ENCODE measurements around the gene PHF19. TPM values are rescaled to one million over a fixed set of nuclear protein-coding genes. Genes with fewer than 3 reads are reported as not detected.

Gene PHF19
- total RNA-seq, 1 experiment from 2014 or later, result 39.0 TPM

DNA sequence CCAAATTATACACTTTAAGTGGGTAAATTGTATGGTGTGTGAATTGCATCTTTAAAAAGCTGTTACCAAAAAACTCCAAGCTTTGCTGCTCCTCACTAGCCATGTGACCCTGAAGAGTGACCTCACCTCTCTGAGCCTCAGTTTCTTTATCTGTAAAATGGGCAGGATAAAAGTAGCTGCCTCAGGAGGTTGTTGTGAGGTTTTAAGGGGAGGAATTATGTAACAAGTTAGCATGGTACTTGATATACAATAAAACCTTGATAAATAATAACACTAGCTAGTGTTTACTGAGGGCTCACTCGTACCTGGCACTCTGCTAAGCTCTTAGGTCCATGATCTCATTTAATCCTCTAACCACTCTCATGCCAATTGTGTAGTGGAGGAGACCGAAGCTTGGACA is 19.0 kb upstream of the PHF19 start:
- Mint-ChIP-seq H3K27ac (no peak overlapping the region), H3K4me3 (no peak overlapping the region)
- no peak for ATAC-seq

DNA sequence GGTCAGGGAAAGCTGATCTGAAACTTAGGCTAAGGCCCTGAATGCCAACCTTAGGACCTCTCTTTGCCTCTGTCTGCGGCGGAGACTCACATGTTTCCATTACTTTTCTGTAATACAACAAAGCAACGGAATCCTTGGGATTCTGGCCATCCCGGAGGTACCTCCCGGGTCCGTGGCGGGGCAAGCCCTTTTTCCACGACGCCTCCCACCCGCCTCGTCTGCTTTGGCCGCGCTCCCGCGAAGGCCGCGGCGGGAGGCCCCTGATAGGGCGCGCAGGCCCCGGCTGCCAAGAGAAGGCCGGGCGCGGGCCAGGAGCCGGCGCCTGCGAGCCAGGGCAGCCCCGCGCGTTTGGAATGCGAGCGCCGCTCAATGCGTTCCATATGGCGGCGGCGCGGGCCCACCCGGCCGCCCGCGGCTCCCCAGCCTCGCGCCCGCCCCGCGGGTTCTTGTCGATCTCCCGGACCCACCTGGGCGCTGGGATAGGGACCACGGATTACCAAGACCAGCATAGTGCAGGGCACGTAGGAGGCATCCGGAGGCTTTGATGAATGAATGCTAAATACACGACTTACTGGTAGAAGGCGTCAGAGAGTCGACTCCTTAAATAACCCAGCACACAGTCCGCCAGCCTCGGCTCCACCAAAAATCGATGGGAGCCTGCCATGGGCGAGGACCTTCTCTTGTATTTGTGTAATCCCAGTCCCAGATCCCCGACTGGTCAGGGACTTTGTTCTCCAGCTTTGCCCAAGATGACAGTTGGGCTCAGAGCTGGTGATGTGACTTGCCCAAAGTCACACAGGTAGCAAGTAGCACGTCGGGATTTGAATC is 17.5 kb upstream of the PHF19 start:
- DNase-seq (ENCODE audit: low spot score), result peak; percentile 56
- Mint-ChIP-seq H3K27ac (no peak overlapping the region), H3K4me1 (peaks cover 21% of the 10 kb centered on the region), H3K36me3 (no peaks in the 10 kb centered on the region), H3K4me3 (peak overlapping the region; percentile 50), H3K27me3 (ENCODE audit: low read depth) (peaks cover 38% of the 10 kb centered on the region), H3K9me3 (no peaks in the 10 kb centered on the region)
- ChIA-PET POLR2A (no interaction called here), CTCF (interaction anchor here (0.7 to 1.0 kb wide), 2 partner anchors 27 to 42 kb away, joined by 3 read pairs; no protein-coding TSS in a partner anchor)
- TF ChIP-seq JUN (CRISPR knock-in tag; IDR thresholded peaks at IDR 0.05), result no peak
- peak; percentile 85; the same call in 1 of the 2 replicates for TF ChIP-seq GTF2I (CRISPR knock-in tag; conservative IDR thresholded peaks at IDR 0.05)
- TF ChIP-seq, protein P1, sequence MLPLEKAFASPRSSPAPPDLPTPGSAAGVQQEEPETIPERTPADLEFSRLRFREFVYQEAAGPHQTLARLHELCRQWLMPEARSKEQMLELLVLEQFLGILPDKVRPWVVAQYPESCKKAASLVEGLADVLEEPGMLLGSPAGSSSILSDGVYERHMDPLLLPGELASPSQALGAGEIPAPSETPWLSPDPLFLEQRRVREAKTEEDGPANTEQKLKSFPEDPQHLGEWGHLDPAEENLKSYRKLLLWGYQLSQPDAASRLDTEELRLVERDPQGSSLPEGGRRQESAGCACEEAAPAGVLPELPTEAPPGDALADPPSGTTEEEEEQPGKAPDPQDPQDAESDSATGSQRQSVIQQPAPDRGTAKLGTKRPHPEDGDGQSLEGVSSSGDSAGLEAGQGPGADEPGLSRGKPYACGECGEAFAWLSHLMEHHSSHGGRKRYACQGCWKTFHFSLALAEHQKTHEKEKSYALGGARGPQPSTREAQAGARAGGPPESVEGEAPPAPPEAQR (CRISPR knock-in tag; IDR thresholded peaks at IDR 0.05), result no peak
- TF ChIP-seq OVOL2 (CRISPR knock-in tag; IDR thresholded peaks at IDR 0.05; ENCODE audit: borderline replicate concordance), result no peak
- ATAC-seq, result peak; percentile 90

More for the DNA sequence above, 19.0 kb upstream of the PHF19 start:
- H3K4me1 Mint-ChIP-seq, result peaks cover 13% of the 10 kb centered on the region; the same call in 1 of the 2 replicates
- no peak for DNase-seq (ENCODE audit: low spot score)
- H3K9me3 Mint-ChIP-seq, result no peaks in the 10 kb centered on the region
- POLR2A ChIA-PET, result interaction anchor here (0.7 kb wide), 1 partner anchor 39 kb away, joined by 3 read pairs; no protein-coding TSS in a partner anchor
- CTCF ChIA-PET, result no interaction called here
- H3K27me3 Mint-ChIP-seq (ENCODE audit: low read depth), result peaks cover 38% of the 10 kb centered on the region
- no peaks in the 10 kb centered on the region for H3K36me3 Mint-ChIP-seq
- TF ChIP-seq ZNF138 (CRISPR knock-in tag; conservative IDR thresholded peaks at IDR 0.05) (no peak), SP1 (CRISPR knock-in tag; conservative IDR thresholded peaks at IDR 0.05) (no peak), FOXP1 (CRISPR knock-in tag; IDR thresholded peaks at IDR 0.05; ENCODE audit: borderline replicate concordance) (no peak), GTF2I (CRISPR knock-in tag; conservative IDR thresholded peaks at IDR 0.05) (no peak)

DNA sequence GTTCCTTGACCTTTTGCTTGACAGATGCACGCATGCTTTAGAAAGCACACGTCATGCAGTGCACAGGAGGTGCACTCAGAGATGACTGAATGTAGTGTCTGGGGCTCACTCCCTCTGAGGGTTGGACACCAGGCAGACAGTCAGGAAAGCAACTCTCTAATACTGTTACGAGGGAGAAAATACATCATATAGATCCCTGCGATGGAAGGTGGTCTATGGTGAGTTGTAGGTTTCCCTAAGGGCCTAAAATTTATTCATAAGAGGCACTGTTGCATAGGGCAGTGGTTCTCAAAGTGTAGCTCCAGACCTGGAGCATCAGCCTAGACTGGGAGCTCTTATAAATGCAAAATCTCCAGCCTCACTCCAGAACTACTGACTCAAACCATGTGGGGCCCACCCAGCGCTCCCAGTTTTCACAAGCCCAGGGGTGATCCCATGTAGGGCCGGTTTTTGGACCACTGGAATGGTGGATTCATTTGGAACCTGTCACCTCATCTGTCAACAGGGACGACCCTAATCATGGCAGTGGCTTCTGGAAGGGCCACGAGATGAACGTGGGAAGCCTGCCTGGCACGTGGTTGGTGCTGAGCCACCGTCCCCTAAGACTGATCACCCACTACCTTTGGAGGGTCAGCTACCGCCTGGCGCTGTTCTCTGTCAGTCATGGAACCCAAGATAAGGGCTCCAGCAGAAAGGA is 16.8 kb upstream of the PHF19 start:
- H3K27ac Mint-ChIP-seq, result no peak overlapping the region
- no peaks in the 10 kb centered on the region for H3K9me3 Mint-ChIP-seq
- ATAC-seq, result no peak
- TF ChIP-seq, protein P2, sequence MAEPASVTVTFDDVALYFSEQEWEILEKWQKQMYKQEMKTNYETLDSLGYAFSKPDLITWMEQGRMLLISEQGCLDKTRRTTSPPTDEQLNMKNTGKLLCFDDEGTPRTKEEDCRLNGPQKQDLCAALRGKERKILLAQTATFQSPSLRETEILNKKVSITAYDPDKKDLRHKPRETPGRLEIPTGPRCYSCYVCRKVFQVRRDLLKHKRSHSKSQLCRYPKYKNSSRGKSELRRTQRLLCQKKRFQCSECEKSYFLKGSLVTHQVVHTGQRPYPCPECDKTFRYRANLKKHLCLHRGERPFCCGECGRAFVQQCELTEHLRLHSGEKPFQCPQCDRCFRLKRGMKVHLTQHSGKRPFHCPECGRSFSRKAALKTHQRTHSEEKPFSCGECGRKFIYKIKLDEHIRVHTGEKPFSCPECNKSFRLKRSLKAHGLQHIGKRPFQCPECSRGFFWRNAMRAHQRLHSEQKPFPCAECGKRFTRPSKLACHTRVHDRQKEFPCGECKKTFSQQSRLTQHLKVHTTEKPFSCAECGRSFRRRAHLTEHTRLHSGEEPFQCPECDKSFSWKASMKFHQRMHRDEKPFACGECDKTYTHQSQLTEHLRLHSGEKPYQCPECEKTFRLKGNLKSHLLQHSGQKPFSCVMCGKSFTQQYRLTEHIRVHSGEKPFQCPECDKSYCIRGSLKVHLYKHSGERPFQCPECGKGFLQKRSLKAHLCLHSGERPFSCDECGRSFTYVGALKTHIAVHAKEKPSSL (CRISPR knock-in tag; conservative IDR thresholded peaks at IDR 0.05), result no peak
- no peak for TF ChIP-seq MXD4 (CRISPR knock-in tag; IDR thresholded peaks at IDR 0.05; ENCODE audit: borderline replicate concordance)
- no peak for TF ChIP-seq IRF2 (CRISPR knock-in tag; IDR thresholded peaks at IDR 0.05; ENCODE audit: borderline replicate concordance, low read depth)
- TF ChIP-seq, protein P1 (CRISPR knock-in tag; IDR thresholded peaks at IDR 0.05), result no peak
- TF ChIP-seq TCF7 (CRISPR knock-in tag; IDR thresholded peaks at IDR 0.05; ENCODE audit: low read depth), result no peak
- no peak for TF ChIP-seq ZNF416 (CRISPR knock-in tag; IDR thresholded peaks at IDR 0.05)
- TF ChIP-seq, protein P3, sequence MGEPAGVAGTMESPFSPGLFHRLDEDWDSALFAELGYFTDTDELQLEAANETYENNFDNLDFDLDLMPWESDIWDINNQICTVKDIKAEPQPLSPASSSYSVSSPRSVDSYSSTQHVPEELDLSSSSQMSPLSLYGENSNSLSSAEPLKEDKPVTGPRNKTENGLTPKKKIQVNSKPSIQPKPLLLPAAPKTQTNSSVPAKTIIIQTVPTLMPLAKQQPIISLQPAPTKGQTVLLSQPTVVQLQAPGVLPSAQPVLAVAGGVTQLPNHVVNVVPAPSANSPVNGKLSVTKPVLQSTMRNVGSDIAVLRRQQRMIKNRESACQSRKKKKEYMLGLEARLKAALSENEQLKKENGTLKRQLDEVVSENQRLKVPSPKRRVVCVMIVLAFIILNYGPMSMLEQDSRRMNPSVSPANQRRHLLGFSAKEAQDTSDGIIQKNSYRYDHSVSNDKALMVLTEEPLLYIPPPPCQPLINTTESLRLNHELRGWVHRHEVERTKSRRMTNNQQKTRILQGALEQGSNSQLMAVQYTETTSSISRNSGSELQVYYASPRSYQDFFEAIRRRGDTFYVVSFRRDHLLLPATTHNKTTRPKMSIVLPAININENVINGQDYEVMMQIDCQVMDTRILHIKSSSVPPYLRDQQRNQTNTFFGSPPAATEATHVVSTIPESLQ (CRISPR knock-in tag; IDR thresholded peaks at IDR 0.05), result no peak
- no peak for TF ChIP-seq GABPB1 (CRISPR knock-in tag; IDR thresholded peaks at IDR 0.05)
- peaks cover 38% of the 10 kb centered on the region for H3K27me3 Mint-ChIP-seq (ENCODE audit: low read depth)
- H3K4me1 Mint-ChIP-seq, result peaks cover 21% of the 10 kb centered on the region
- H3K36me3 Mint-ChIP-seq, result no peaks in the 10 kb centered on the region
- CTCF ChIA-PET, result interaction anchor here (0.6 to 1.0 kb wide), 2 partner anchors 43 to 60 kb away, joined by 3 to 4 read pairs; no protein-coding TSS in a partner anchor
- DNase-seq (ENCODE audit: low spot score), result no peak
- POLR2A ChIA-PET, result no interaction called here
- no peak overlapping the region for H3K4me3 Mint-ChIP-seq
